ENCODE results near the gene TMEM129.

The TMEM129 gene

GRCh38 chr4:1735215-1735614 is 14.1 kb upstream of the TMEM129 start:
- TF ChIP-seq POU6F1 (CRISPR knock-in tag; IDR thresholded peaks at IDR 0.05; ENCODE audit: borderline replicate concordance, low read depth) (no peak), ZFP3 (CRISPR knock-in tag; IDR thresholded peaks at IDR 0.05) (no peak), OSR1 (CRISPR knock-in tag; IDR thresholded peaks at IDR 0.05) (no peak)
- TF ChIP-seq, protein P1, sequence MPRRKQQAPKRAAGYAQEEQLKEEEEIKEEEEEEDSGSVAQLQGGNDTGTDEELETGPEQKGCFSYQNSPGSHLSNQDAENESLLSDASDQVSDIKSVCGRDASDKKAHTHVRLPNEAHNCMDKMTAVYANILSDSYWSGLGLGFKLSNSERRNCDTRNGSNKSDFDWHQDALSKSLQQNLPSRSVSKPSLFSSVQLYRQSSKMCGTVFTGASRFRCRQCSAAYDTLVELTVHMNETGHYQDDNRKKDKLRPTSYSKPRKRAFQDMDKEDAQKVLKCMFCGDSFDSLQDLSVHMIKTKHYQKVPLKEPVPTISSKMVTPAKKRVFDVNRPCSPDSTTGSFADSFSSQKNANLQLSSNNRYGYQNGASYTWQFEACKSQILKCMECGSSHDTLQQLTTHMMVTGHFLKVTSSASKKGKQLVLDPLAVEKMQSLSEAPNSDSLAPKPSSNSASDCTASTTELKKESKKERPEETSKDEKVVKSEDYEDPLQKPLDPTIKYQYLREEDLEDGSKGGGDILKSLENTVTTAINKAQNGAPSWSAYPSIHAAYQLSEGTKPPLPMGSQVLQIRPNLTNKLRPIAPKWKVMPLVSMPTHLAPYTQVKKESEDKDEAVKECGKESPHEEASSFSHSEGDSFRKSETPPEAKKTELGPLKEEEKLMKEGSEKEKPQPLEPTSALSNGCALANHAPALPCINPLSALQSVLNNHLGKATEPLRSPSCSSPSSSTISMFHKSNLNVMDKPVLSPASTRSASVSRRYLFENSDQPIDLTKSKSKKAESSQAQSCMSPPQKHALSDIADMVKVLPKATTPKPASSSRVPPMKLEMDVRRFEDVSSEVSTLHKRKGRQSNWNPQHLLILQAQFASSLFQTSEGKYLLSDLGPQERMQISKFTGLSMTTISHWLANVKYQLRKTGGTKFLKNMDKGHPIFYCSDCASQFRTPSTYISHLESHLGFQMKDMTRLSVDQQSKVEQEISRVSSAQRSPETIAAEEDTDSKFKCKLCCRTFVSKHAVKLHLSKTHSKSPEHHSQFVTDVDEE (CRISPR knock-in tag; IDR thresholded peaks at IDR 0.05): no peak
- no peak for ATAC-seq

DNA sequence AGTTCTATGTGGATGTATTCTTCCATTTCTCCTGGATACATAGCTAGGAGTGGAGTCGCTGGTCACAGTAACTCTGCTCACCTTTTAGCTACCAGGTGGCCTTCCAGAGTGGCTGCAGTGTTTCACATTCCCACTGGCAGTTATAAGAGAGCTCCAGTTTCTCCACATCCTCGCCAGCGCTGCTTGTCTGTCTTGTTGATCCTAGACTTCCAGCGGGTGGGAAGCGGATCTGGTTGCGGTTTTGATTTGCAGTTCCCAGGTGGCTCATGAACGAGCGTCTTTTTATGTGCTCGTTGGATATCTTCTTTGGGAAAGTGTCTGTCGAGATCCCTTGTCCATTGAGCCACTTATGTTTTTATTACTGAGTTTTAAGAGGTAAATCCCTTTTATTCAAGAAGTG is 11.8 kb upstream of the TMEM129 start:
- ATAC-seq: no peak
- no peak for TF ChIP-seq ZNF70 (CRISPR knock-in tag; IDR thresholded peaks at IDR 0.05)
- no peak for TF ChIP-seq ZNF565 (CRISPR knock-in tag; conservative IDR thresholded peaks at IDR 0.05; ENCODE audit: low read depth)
- TF ChIP-seq ZFP3 (CRISPR knock-in tag; IDR thresholded peaks at IDR 0.05): no peak
- TF ChIP-seq ZFP30 (CRISPR knock-in tag; IDR thresholded peaks at IDR 0.05): no peak
- TF ChIP-seq SNAI2 (CRISPR knock-in tag; IDR thresholded peaks at IDR 0.05): no peak
- TF ChIP-seq, protein P2, sequence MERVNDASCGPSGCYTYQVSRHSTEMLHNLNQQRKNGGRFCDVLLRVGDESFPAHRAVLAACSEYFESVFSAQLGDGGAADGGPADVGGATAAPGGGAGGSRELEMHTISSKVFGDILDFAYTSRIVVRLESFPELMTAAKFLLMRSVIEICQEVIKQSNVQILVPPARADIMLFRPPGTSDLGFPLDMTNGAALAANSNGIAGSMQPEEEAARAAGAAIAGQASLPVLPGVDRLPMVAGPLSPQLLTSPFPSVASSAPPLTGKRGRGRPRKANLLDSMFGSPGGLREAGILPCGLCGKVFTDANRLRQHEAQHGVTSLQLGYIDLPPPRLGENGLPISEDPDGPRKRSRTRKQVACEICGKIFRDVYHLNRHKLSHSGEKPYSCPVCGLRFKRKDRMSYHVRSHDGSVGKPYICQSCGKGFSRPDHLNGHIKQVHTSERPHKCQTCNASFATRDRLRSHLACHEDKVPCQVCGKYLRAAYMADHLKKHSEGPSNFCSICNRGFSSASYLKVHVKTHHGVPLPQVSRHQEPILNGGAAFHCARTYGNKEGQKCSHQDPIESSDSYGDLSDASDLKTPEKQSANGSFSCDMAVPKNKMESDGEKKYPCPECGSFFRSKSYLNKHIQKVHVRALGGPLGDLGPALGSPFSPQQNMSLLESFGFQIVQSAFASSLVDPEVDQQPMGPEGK (CRISPR knock-in tag; IDR thresholded peaks at IDR 0.05; ENCODE audit: borderline replicate concordance): no peak
- TF ChIP-seq, protein P3, sequence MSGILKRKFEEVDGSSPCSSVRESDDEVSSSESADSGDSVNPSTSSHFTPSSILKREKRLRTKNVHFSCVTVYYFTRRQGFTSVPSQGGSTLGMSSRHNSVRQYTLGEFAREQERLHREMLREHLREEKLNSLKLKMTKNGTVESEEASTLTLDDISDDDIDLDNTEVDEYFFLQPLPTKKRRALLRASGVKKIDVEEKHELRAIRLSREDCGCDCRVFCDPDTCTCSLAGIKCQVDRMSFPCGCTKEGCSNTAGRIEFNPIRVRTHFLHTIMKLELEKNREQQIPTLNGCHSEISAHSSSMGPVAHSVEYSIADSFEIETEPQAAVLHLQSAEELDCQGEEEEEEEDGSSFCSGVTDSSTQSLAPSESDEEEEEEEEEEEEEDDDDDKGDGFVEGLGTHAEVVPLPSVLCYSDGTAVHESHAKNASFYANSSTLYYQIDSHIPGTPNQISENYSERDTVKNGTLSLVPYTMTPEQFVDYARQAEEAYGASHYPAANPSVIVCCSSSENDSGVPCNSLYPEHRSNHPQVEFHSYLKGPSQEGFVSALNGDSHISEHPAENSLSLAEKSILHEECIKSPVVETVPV (CRISPR knock-in tag; IDR thresholded peaks at IDR 0.05): no peak
- TF ChIP-seq ISL1 (CRISPR knock-in tag; IDR thresholded peaks at IDR 0.05): no peak
- no peak for TF ChIP-seq OSR1 (CRISPR knock-in tag; IDR thresholded peaks at IDR 0.05)
- TF ChIP-seq CREB5 (CRISPR knock-in tag; IDR thresholded peaks at IDR 0.05; ENCODE audit: low read depth): no peak
- TF ChIP-seq ZC3H10 (CRISPR knock-in tag; IDR thresholded peaks at IDR 0.05): no peak
- TF ChIP-seq PPARA (CRISPR knock-in tag; IDR thresholded peaks at IDR 0.05; ENCODE audit: borderline replicate concordance): no peak

DNA sequence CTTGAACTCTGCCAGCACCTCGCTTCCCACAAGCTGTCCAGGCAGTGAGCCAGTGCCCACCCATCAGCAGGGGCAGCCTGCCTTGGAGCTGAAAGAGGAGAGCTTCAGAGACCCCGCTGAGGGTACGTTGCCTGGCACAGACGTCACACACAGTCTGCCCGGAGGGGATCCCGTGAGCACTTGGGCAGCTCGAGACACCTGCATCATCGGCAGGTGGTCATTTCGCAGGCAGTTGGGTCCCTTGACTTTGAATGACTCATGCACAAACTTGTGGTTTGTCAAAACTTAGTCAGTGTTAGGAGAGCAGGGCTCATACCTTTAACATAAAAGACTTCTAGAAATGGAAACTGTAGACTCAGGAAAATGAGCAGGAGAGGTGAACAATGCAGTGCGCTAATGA is 10.1 kb upstream of the TMEM129 start:
- no peak for TF ChIP-seq SNAI2 (CRISPR knock-in tag; IDR thresholded peaks at IDR 0.05)
- TF ChIP-seq BACH2 (CRISPR knock-in tag; IDR thresholded peaks at IDR 0.05; ENCODE audit: borderline replicate concordance): no peak
- TF ChIP-seq ZC3H10 (CRISPR knock-in tag; IDR thresholded peaks at IDR 0.05): no peak
- no peak for TF ChIP-seq ZNF70 (CRISPR knock-in tag; IDR thresholded peaks at IDR 0.05)
- no peak for TF ChIP-seq CSDC2 (CRISPR knock-in tag; IDR thresholded peaks at IDR 0.05)
- no peak for TF ChIP-seq TCF4 (CRISPR knock-in tag; IDR thresholded peaks at IDR 0.05; ENCODE audit: borderline replicate concordance)
- ATAC-seq: no peak

DNA sequence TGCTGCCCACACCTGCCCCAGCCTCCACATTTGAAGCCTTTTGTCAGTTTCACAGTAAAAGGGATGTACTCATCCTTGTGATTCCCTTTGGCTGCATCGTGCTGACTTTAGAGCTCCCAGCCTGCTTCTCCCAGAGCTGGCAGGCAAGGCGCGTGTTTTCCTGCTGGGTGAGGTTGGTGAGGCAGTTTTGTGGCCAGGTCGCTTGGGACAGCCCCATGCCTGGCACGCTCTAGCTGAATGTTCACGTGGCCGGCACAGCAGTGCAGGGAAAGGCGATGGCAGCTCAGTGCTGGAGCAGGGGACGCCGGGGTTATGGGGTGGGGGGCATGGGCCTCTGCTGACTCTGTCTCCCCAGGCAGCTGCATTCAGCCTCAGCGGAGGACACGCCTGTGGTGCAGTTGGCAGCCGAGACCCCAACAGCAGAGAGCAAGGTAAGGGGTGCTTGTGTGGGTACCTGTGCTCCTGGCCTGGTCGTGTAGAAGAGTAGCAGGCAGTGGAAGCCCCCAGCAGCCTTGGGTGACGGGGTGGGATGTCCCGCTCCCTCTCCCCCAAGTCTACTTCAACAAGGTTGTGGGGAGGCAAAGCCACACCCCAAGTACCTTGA is 9.5 kb upstream of the TMEM129 start:
- no peak for ATAC-seq
- TF ChIP-seq SNAI2 (CRISPR knock-in tag; IDR thresholded peaks at IDR 0.05): no peak
- TF ChIP-seq BACH2 (CRISPR knock-in tag; IDR thresholded peaks at IDR 0.05; ENCODE audit: borderline replicate concordance): no peak

Data from SK-N-SH treated with all-trans-retinoic acid at 6 μM for 48 hours (cell line).